A549 (cell line): ENCODE data around the gene G3BP1. TPM values are rescaled to one million over a fixed set of nuclear protein-coding genes. Genes with fewer than 3 reads are reported as not detected.
"Not testable (repeated sequence)": the region's sequence is repeated elsewhere in the genome, so short reads cannot be mapped to it uniquely, and the experiment has no call there.

Source experiments
- ATAC-seq, 2 experiments: fragments of 200-7000 bp in 1 of 2; fragments of >200 bp in 1 of 2; cut with Nextera tagmentation in 1 of 2; cut with Tn5 transposase in 1 of 2; 3 replicates each; pipeline versions ENCODE4 v1.8.0 to v1.9.1; 2018 to 2020; ENCODE audit warnings: mild to moderate bottlenecking in 1 of 2, moderate library complexity in 1 of 2
- CTCF ChIA-PET: fragments of 300-600 bp; sonication (Branson Sonifier 250); formaldehyde crosslinking; extraction: SDS; loops from one replicate; lab custom pipeline; 2021; ENCODE audit warnings: antibody characterized with exemption, inconsistent platforms; lab: Yijun Ruan, JAX
- POLR2A ChIA-PET: fragments of 350-600 bp; formaldehyde crosslinking; extraction: SDS; loops from one replicate; lab custom pipeline; 2021; ENCODE audit warnings: antibody characterized with exemption, inconsistent platforms; lab: Yijun Ruan, JAX
- DNase-seq, 2 experiments: peaks; one replicate each; pipeline versions ENCODE4 v3.0.0 to v3.0.0-alpha.2; 2011 to 2016; ENCODE audit warnings: low read depth in 1 of 2, low spot score in 1 of 2
- FAIRE-seq: peaks from 2 replicates; lab custom pipeline; 2011; peaks lifted over from hg19 to GRCh38; lab: Jason Lieb, UNC
- H3K27ac ChIP-seq, 2 experiments: fragments of >200 bp; sonication (Bioruptor Twin); formaldehyde crosslinking; 3 replicates each; pipeline ENCODE4 v1.5.1; 2016 to 2017
- H3K4me1 ChIP-seq: fragments of >200 bp; sonication (Bioruptor Twin); formaldehyde crosslinking; 3 replicates; pipeline ENCODE4 v1.6.1; 2016
- H3K4me2 ChIP-seq: fragments of >200 bp; sonication (Bioruptor Twin); formaldehyde crosslinking; 3 replicates; pipeline ENCODE4 v1.6.1; 2016
- H3K4me3 ChIP-seq: fragments of >200 bp; sonication (Bioruptor Twin); formaldehyde crosslinking; 3 replicates; pipeline ENCODE4 v1.5.1; 2016
- H3K9me3 ChIP-seq: fragments of >200 bp; sonication (Bioruptor Twin); formaldehyde crosslinking; 3 replicates; pipeline ENCODE4 v1.6.1; 2016
- CHD2 ChIP-seq: fragments of 150-350 bp; IDR thresholded peaks from 2 replicates; pipeline ENCODE4 v1.6.1; 2014; ENCODE audit warnings: low read length; ENCODE audit not compliant: partially characterized antibody
- KDM1A ChIP-seq: fragments of 200-600 bp; sonication (generic); IDR thresholded peaks from 2 replicates; pipeline ENCODE4 v1.6.1; 2016; ENCODE audit warnings: low read depth, mild to moderate bottlenecking
- RAD21 ChIP-seq, 2 experiments: fragments of >200 bp in 1 of 2; sonication (Bioruptor Twin) in 1 of 2; formaldehyde crosslinking in 1 of 2; IDR thresholded peaks in 1 of 2; conservative IDR thresholded peaks in 1 of 2; 2 replicates in 1 of 2; 3 replicates in 1 of 2; pipeline ENCODE4 v1.6.1; 2012 to 2018; ENCODE audit warnings: inconsistent platforms in 1 of 2
- TP53 ChIP-seq: fragments of 250-450 bp; sonication (Bioruptor Pico); IDR thresholded peaks from 2 replicates; pipeline ENCODE4 v1.5.0; 2021; ENCODE audit warnings: mild to moderate bottlenecking, moderate library complexity
- ZFP36 ChIP-seq: fragments of 450-650 bp; IDR thresholded peaks from 2 replicates; pipeline ENCODE4 v1.6.1; 2014; ENCODE audit warnings: borderline replicate concordance; ENCODE audit not compliant: partially characterized antibody
- ZSCAN20 ChIP-seq: fragments of 250-450 bp; sonication (Bioruptor Pico); IDR thresholded peaks from 2 replicates; pipeline ENCODE4 v1.8.0; 2022; ENCODE audit warnings: mild to moderate bottlenecking, moderate library complexity
- WGBS: methylation state at CpG from one replicate; pipeline ENCODE4 v1.1.6; 2017; ENCODE audit errors: missing lambda C conversion rate; 5-methylcytosine and 5-hydroxymethylcytosine counted together
- polyA plus RNA-seq, 4 experiments: library from polyadenylated mRNA; depleted of rRNA in 3 of 4; stranded (reverse); fragments of >200 nt; fragmentation: RNase III in 1 of 4; extraction: RNeasy Plus Mini Kit Qiagen cat#74134 plus additional on column Dnase treatment in 1 of 4; gene quantifications; 2 replicates in 3 of 4; 3 replicates in 1 of 4; pipeline ENCODE4 v1.2.3, GENCODE V29; 2011 to 2017
- TF ChIP-seq, protein P1 (sequence below): fragments of >200 bp; sonication (Bioruptor Twin); formaldehyde crosslinking; IDR thresholded peaks from 3 replicates; pipeline ENCODE4 v1.6.1; 2016
- TF ChIP-seq, protein P2 (sequence below): fragments of >200 bp; sonication (Bioruptor Twin); formaldehyde crosslinking; IDR thresholded peaks from 3 replicates; pipeline ENCODE4 v1.5.1; 2016
- TF ChIP-seq, protein P3 (sequence below): IDR thresholded peaks from 2 replicates; pipeline ENCODE4 v1.6.1; 2012; ENCODE audit warnings: low read depth, borderline replicate concordance
- TF ChIP-seq, protein P4 (sequence below): fragments of 250-450 bp; sonication (Bioruptor Pico); IDR thresholded peaks from 2 replicates; pipeline ENCODE4 v1.5.0; 2021; ENCODE audit warnings: mild to moderate bottlenecking, moderate library complexity, borderline replicate concordance

Gene G3BP1
- polyA plus RNA-seq, 2 of the 4 experiments (the other 2 are of a cell fraction) = 126 to 176 TPM

DNA sequence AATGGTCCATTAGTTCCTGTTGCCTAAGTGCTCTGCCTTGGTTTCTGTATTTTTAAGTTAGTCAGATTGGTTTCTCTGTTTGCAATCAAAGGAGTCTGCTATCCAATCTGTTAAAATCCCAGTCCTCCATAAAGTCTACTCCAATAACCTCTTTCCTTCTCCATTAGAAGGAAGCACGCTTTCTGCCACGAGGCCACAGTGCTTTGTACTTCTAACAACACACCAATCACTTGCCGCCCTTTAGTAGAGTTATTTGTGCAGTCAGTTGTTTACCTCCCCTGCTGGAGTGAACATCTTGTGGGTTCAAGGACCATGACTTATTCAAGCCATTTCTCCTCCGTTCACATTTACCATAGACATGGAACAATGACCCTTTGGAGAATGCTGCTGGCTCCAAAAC is 83.9 kb downstream of the G3BP1 start:
- 19% methylated on average over 4 of the region's 4 CpGs for WGBS
- FAIRE-seq = no peak
- no peaks in the 10 kb centered on the region for H3K4me1 ChIP-seq
- ATAC-seq = no peak
- H3K27ac ChIP-seq = no peak overlapping the region
- H3K9me3 ChIP-seq = no peaks in the 10 kb centered on the region
- no peak overlapping the region for H3K4me3 ChIP-seq
- no peak for DNase-seq
- ChIA-PET CTCF (no interaction called here), POLR2A (no interaction called here)
- TF ChIP-seq, protein P1, sequence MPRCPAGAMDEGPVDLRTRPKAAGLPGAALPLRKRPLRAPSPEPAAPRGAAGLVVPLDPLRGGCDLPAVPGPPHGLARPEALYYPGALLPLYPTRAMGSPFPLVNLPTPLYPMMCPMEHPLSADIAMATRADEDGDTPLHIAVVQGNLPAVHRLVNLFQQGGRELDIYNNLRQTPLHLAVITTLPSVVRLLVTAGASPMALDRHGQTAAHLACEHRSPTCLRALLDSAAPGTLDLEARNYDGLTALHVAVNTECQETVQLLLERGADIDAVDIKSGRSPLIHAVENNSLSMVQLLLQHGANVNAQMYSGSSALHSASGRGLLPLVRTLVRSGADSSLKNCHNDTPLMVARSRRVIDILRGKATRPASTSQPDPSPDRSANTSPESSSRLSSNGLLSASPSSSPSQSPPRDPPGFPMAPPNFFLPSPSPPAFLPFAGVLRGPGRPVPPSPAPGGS = no peak
- TF ChIP-seq CHD2 = no peak
- no peak overlapping the region for H3K4me2 ChIP-seq

DNA sequence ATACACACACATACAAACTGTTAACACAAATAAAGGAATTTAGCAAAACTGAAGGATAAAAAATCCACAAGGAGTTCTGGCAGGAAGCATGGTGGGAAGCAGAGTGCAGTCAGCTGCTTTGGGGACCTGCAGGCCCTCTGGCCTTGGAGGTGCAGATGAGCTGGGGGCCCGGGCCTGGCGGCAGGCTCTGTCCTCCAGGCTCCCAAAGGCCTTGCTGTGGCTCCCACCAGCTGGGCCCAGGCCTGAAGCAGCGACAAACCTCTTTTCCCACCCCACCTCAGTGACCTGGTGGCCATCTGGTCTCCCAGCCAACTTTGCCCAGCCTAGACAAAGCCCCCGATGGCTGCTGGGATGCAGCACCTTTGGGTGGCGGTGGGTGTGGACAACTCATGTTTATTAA is 85.1 kb downstream of the G3BP1 start:
- no peak for DNase-seq
- ChIA-PET CTCF (no interaction called here), POLR2A (no interaction called here)
- H3K9me3 ChIP-seq = no peaks in the 10 kb centered on the region
- H3K4me3 ChIP-seq = no peak overlapping the region
- no peak for TF ChIP-seq ZSCAN20 (CRISPR knock-in tag)
- TF ChIP-seq TP53 (CRISPR knock-in tag) = no peak
- TF ChIP-seq KDM1A = no peak
- no peak for TF ChIP-seq ZFP36
- TF ChIP-seq, protein P2, sequence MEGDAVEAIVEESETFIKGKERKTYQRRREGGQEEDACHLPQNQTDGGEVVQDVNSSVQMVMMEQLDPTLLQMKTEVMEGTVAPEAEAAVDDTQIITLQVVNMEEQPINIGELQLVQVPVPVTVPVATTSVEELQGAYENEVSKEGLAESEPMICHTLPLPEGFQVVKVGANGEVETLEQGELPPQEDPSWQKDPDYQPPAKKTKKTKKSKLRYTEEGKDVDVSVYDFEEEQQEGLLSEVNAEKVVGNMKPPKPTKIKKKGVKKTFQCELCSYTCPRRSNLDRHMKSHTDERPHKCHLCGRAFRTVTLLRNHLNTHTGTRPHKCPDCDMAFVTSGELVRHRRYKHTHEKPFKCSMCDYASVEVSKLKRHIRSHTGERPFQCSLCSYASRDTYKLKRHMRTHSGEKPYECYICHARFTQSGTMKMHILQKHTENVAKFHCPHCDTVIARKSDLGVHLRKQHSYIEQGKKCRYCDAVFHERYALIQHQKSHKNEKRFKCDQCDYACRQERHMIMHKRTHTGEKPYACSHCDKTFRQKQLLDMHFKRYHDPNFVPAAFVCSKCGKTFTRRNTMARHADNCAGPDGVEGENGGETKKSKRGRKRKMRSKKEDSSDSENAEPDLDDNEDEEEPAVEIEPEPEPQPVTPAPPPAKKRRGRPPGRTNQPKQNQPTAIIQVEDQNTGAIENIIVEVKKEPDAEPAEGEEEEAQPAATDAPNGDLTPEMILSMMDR = no peak
- TF ChIP-seq, protein P3, sequence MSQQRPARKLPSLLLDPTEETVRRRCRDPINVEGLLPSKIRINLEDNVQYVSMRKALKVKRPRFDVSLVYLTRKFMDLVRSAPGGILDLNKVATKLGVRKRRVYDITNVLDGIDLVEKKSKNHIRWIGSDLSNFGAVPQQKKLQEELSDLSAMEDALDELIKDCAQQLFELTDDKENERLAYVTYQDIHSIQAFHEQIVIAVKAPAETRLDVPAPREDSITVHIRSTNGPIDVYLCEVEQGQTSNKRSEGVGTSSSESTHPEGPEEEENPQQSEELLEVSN = no peak
- no peak for TF ChIP-seq RAD21 (conservative IDR thresholded peaks at IDR 0.05 in 1 of 2, IDR thresholded peaks at IDR 0.05 in 1 of 2)
- TF ChIP-seq, protein P4, sequence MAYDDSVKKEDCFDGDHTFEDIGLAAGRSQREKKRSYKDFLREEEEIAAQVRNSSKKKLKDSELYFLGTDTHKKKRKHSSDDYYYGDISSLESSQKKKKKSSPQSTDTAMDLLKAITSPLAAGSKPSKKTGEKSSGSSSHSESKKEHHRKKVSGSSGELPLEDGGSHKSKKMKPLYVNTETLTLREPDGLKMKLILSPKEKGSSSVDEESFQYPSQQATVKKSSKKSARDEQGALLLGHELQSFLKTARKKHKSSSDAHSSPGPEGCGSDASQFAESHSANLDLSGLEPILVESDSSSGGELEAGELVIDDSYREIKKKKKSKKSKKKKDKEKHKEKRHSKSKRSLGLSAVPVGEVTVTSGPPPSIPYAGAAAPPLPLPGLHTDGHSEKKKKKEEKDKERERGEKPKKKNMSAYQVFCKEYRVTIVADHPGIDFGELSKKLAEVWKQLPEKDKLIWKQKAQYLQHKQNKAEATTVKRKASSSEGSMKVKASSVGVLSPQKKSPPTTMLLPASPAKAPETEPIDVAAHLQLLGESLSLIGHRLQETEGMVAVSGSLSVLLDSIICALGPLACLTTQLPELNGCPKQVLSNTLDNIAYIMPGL (CRISPR knock-in tag) = no peak
- no peak overlapping the region for H3K4me2 ChIP-seq
- no peak for FAIRE-seq
- H3K4me1 ChIP-seq = no peaks in the 10 kb centered on the region
- ATAC-seq = no peak
- WGBS = 15% methylated on average over 5 of the region's 5 CpGs
- H3K27ac ChIP-seq = no peak overlapping the region

DNA sequence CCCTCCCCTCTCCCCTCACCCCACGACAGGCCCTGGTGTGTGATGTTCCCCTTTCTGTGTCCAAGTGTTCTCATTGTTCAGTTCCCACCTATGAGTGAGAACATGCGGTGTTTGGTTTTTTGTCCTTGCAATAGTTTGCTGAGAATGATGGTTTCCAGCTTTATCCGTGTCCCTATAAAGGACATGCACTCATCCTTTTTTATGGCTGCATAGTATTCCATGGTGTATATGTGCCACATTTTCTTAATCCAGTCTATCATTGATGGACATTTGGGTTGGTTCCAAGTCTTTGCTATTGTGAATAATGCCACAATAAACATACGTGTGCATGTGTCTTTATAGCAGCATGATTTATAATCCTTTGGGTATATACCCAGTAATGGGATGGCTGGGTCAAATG is 89.1 kb downstream of the G3BP1 start:
- H3K27ac ChIP-seq, CTCF ChIA-PET, H3K9me3 ChIP-seq, DNase-seq, ATAC-seq, H3K4me1 ChIP-seq, H3K4me3 ChIP-seq, H3K4me2 ChIP-seq, POLR2A ChIA-PET, FAIRE-seq: not testable (repeated sequence)
- 15% methylated on average over 3 of the region's 4 CpGs for WGBS

Other genes starting within 250 kb of the G3BP1 start
- gene FAT2, start 180.6 kb upstream of the G3BP1 start, polyA plus RNA-seq (2011; rRNA removed) = 0.01 TPM in 1 of 2 replicates, not detected in the other
- gene FAT2, start 180.6 kb upstream of the G3BP1 start, polyA plus RNA-seq (2017; fragmentation: RNase III; extraction: RNeasy Plus Mini Kit Qiagen cat#74134 plus additional on column Dnase treatment) = 0.01 to 0.03 TPM (median 0.01 TPM) in 3 replicates
- gene SPARC, start 85.0 kb upstream of the G3BP1 start, polyA plus RNA-seq (2011; rRNA removed) = 23.1 and 33.8 TPM in 2 replicates
- 29.1 to 53.4 TPM (median 45.7 TPM) in 3 replicates for gene SPARC, start 85.0 kb upstream of the G3BP1 start, polyA plus RNA-seq (2017; fragmentation: RNase III; extraction: RNeasy Plus Mini Kit Qiagen cat#74134 plus additional on column Dnase treatment)
- gene ATOX1, start 13.3 kb upstream of the G3BP1 start, polyA plus RNA-seq (2011; rRNA removed) = 58.1 and 78.8 TPM in 2 replicates
- gene ATOX1, start 13.3 kb upstream of the G3BP1 start, polyA plus RNA-seq (2017; fragmentation: RNase III; extraction: RNeasy Plus Mini Kit Qiagen cat#74134 plus additional on column Dnase treatment) = 215 to 223 TPM (median 218 TPM) in 3 replicates
- gene GLRA1, start 152.9 kb downstream of the G3BP1 start, polyA plus RNA-seq (2011; rRNA removed) = not detected in 2 replicates
- not detected in 3 replicates for gene GLRA1, start 152.9 kb downstream of the G3BP1 start, polyA plus RNA-seq (2017; fragmentation: RNase III; extraction: RNeasy Plus Mini Kit Qiagen cat#74134 plus additional on column Dnase treatment)